Occipital lobe (tissue), 2 donors: ENCODE data around the gene YJEFN3. TPM values are rescaled to one million over a fixed set of nuclear protein-coding genes. Genes with fewer than 3 reads are reported as not detected.
A peak's percentile ranks its signal among the peaks of the same experiment; 100 is the strongest.

ENCODE experiments used
- DNase-seq: peaks from one replicate; lab custom pipeline; 2025; lab: John Stamatoyannopoulos, UW
- total RNA-seq: library from RNA; depleted of rRNA; stranded (reverse); fragments of >200 nt; gene quantifications from one replicate; pipeline ENCODE4 v1.2.3, GENCODE V29; 2014

YJEFN3 gene
- total RNA-seq, 1 donor from 2014 or later: 1.6 TPM

GRCh38 chr19:19523177-19523576 lies 5.5 kb upstream of the YJEFN3 start:
- DNase-seq: no peak

- DNase-seq: no peak
Measured at GRCh38 chr19:19524053-19524452, 4.7 kb upstream of the YJEFN3 start.

GRCh38 chr19:19525611-19526380 lies 2.9 kb upstream of the YJEFN3 start:
- DNase-seq: no peak

- DNase-seq: no peak
Measured at GRCh38 chr19:19526581-19527370, 1.9 kb upstream of the YJEFN3 start.

GRCh38 chr19:19527371-19527656 lies 1.4 kb upstream of the YJEFN3 start:
- no peak for DNase-seq

GRCh38 chr19:19527674-19528625 lies 761 bp upstream of the YJEFN3 start:
- DNase-seq: no peak

- DNase-seq: no peak
Measured at GRCh38 chr19:19529783-19530422, 1.2 kb downstream of the YJEFN3 start.

GRCh38 chr19:19530423-19530804 lies 1.7 kb downstream of the YJEFN3 start:
- peak; percentile 24 for DNase-seq

- no peak for DNase-seq
Measured at GRCh38 chr19:19530889-19531288, 2.2 kb downstream of the YJEFN3 start.

- peak; percentile 57 for DNase-seq
Measured at GRCh38 chr19:19531951-19532805, 3.5 kb downstream of the YJEFN3 start.

- no peak for DNase-seq
Measured at GRCh38 chr19:19532806-19533701, 4.3 kb downstream of the YJEFN3 start.

GRCh38 chr19:19533841-19534240 lies 5.1 kb downstream of the YJEFN3 start:
- no peak for DNase-seq

GRCh38 chr19:19534556-19535265 lies 6.0 kb downstream of the YJEFN3 start:
- no peak for DNase-seq

- no peak for DNase-seq
Measured at GRCh38 chr19:19535311-19536191, 6.8 kb downstream of the YJEFN3 start.

- DNase-seq: no peak
Measured at GRCh38 chr19:19537075-19538048, 8.7 kb downstream of the YJEFN3 start.

- DNase-seq: no peak
Measured at GRCh38 chr19:19538061-19538784, 9.5 kb downstream of the YJEFN3 start, which contains the start of gene CILP2. Gene CILP2, plus strand, starts transcription at chr19:19538265. Its CDS starts 85 bp downstream, at chr19:19538350.
